Prostate gland (tissue), 2 donors: Measurements from ENCODE around the gene GNAQ. TPM values are rescaled to one million over a fixed set of nuclear protein-coding genes. Genes with fewer than 3 reads are reported as not detected.

Experiments
- DNase-seq: peaks from one replicate; pipeline ENCODE4 v3.0.0-alpha.2; 2019; ENCODE audit warnings: low spot score
- H3K27ac ChIP-seq, 2 donors: fragments of 200-600 bp; sonication (generic); 2 replicates each; pipeline ENCODE4 v1.5.1; 2017 to 2019
- H3K27me3 ChIP-seq: fragments of 200-600 bp; sonication (generic); replicated peaks from 2 replicates; pipeline ENCODE4 v1.5.1; 2019; ENCODE audit not compliant: insufficient read depth
- H3K36me3 ChIP-seq, 2 donors: fragments of 200-600 bp; sonication (generic); 1 replicate in 1 of 2; 2 replicates in 1 of 2; pipeline versions ENCODE4 v1.5.1 to v1.8.1; 2017 to 2019
- H3K4me1 ChIP-seq: fragments of 200-600 bp; sonication (generic); replicated peaks from 2 replicates; pipeline ENCODE4 v1.5.1; 2019
- H3K4me3 ChIP-seq, 2 donors: fragments of 200-600 bp; sonication (generic); 2 replicates each; pipeline ENCODE4 v1.5.1; 2017 to 2019
- H3K9me3 ChIP-seq: fragments of 200-600 bp; sonication (generic); 2 replicates; pipeline ENCODE4 v1.5.1; 2017
- POLR2A ChIP-seq: fragments of 450-650 bp; IDR thresholded peaks from one replicate; pipeline ENCODE4 v1.6.1; 2016; ENCODE audit warnings: antibody characterized with exemption, mild to moderate bottlenecking
- POLR2AphosphoS5 ChIP-seq: sonication (generic); formaldehyde crosslinking; IDR thresholded peaks from one replicate; pipeline ENCODE4 v1.6.1; 2017; ENCODE audit warnings: antibody characterized with exemption
- WGBS: methylation state at CpG from one replicate; pipeline ENCODE4 v1.1.5; 2018; 5-methylcytosine and 5-hydroxymethylcytosine counted together
- intact Hi-C: fragments of 100-400 bp; cut with DNase I; formaldehyde crosslinking; loops from one replicate; pipeline ENCODE4 v1.14.2; 2022
- total RNA-seq, 2 donors: library from RNA; depleted of rRNA; stranded (reverse); fragments of >200 nt; gene quantifications; one replicate each; pipeline ENCODE4 v1.1.0, GENCODE V29; 2016
- TF ChIP-seq, protein P1 (sequence below), 4 experiments: fragments of 200-600 bp in 2 of 4; fragments of 450-650 bp in 2 of 4; sonication (generic) in 2 of 4; IDR thresholded peaks; 1 replicate in 3 of 4; 2 replicates in 1 of 4; pipeline ENCODE4 v1.5.1; 2016 to 2019; ENCODE audit warnings: antibody characterized with exemption in 4 of 4, mild to moderate bottlenecking in 2 of 4, moderate library complexity in 2 of 4

Gene GNAQ
- total RNA-seq, 2 donors from 2014 or later = 35.0 to 43.7 TPM

DNA sequence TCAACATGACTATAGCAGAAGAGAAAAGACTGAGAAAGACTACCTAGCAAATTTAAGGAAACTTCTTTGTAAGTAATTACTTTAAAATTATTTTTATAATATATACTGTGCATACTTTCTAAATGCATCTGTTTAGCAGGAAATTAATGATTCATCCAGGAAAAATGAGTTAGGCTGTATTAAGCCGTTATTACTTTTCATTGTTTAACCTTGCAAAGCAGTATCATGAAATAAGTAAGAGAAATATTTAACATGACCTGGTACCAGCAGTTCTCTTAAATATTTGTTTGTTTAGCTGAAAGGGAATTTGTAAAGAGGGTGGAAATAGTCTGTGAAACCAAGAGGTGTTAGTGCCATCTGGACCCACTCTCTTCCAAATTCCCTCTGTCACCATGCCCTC is 175.0 kb downstream of the GNAQ start:
- 33% methylated on average over 1 of the region's 1 CpG for WGBS
- intact Hi-C loops = no loop called here

DNA sequence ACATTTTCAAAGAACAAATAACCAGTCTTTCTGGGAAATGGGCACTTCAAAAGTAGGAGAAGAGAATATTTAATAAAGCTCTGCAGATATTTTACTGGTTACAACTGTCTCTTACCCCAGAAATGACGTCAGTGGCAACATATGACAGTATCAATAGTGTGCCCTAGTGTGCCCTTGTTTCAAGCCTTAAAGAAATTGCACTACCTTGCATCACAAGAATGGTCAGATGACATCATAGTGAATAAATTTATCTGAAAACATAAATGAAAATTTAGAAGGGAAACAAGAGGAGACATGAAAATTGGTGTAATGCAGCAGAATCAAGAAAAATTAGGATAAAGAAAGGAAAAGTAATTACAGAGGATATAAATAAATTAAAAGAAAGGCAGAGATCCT is 176.7 kb downstream of the GNAQ start:
- Histone ChIP-seq H3K4me1 (peaks cover 11% of the 10 kb centered on the region), H3K4me3 (no peak overlapping the region), H3K9me3 (no peaks in the 10 kb centered on the region), H3K27me3 (no peaks in the 10 kb centered on the region), H3K27ac (no peak overlapping the region), H3K36me3 (no peaks in the 10 kb centered on the region)
- 94% methylated on average over 1 of the region's 1 CpG for WGBS
- no peak for DNase-seq
- TF ChIP-seq POLR2AphosphoS5 (no peak), POLR2A (no peak)
- TF ChIP-seq, protein P1, sequence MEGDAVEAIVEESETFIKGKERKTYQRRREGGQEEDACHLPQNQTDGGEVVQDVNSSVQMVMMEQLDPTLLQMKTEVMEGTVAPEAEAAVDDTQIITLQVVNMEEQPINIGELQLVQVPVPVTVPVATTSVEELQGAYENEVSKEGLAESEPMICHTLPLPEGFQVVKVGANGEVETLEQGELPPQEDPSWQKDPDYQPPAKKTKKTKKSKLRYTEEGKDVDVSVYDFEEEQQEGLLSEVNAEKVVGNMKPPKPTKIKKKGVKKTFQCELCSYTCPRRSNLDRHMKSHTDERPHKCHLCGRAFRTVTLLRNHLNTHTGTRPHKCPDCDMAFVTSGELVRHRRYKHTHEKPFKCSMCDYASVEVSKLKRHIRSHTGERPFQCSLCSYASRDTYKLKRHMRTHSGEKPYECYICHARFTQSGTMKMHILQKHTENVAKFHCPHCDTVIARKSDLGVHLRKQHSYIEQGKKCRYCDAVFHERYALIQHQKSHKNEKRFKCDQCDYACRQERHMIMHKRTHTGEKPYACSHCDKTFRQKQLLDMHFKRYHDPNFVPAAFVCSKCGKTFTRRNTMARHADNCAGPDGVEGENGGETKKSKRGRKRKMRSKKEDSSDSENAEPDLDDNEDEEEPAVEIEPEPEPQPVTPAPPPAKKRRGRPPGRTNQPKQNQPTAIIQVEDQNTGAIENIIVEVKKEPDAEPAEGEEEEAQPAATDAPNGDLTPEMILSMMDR (IDR thresholded peaks at IDR 0.05) = no peak
- intact Hi-C loops = no loop called here

More for the DNA sequence above, 175.0 kb downstream of the GNAQ start:
- no peaks in the 10 kb centered on the region for H3K9me3 ChIP-seq
- H3K4me3 ChIP-seq = no peak overlapping the region
- H3K27ac ChIP-seq = no peak overlapping the region
- DNase-seq = no peak
- H3K4me1 ChIP-seq = peaks cover 11% of the 10 kb centered on the region
- no peaks in the 10 kb centered on the region for H3K36me3 ChIP-seq
- TF ChIP-seq, protein P1 (IDR thresholded peaks at IDR 0.05) = no peak
- no peak for TF ChIP-seq POLR2A
- no peak for TF ChIP-seq POLR2AphosphoS5
- no peaks in the 10 kb centered on the region for H3K27me3 ChIP-seq

DNA sequence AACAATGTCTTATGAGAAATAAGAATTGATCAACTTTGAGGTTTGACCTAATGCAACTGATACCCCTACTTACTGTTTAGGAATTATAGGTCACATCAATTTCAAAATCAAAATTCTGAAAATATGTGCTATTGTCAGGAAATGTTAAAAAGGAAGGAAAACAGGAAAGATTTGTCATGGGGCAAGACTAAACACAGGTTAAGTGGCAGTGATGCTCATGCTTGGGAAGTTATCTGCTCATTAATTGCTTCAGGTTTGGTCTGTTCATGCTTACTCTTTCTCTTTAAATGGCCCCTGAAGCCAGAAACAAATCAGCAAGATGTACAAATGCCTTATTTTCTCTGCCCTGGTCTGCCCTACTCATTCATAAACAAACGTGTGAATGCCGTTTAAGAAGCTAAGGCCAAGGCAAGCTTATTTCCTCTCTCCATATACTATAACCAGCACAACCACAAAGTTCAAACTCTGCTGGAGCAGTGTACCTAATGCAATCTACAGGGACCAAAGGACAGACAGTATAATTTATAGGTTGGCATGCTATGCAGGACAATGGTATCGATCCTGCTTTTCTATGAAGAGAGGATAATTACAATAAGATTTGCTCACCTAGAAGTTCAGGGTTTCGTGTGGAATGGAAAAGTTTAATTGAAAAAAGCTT is 177.2 kb downstream of the GNAQ start:
- TF ChIP-seq POLR2AphosphoS5 (no peak), POLR2A (no peak)
- TF ChIP-seq, protein P1 (IDR thresholded peaks at IDR 0.05) = no peak
- Histone ChIP-seq H3K27ac (no peak overlapping the region), H3K4me3 (no peak overlapping the region), H3K4me1 (peaks cover 11% of the 10 kb centered on the region), H3K27me3 (no peaks in the 10 kb centered on the region), H3K9me3 (no peaks in the 10 kb centered on the region), H3K36me3 (no peaks in the 10 kb centered on the region)
- DNase-seq = no peak
- intact Hi-C loops = no loop called here
- WGBS = 72% methylated on average over 4 of the region's 4 CpGs

DNA sequence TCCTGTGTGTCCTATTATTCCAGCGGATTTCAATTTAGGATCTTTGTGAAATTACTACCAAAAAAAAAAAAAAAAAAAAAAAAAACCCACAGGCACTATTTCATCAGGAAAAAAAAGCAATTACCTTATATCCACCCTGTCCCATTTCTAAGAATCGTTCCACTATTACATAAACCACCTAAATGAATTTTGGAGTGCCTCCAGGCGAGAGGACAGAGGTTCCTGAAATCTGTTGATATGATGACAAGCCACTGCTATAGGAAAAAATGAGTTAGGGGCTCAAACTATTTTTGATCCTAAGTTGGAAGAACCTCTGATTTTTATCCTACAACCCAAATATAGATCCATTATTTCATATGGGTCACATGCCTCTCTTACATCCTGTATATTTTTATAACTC is 177.9 kb downstream of the GNAQ start:
- Histone ChIP-seq H3K27me3 (no peaks in the 10 kb centered on the region), H3K4me3 (no peak overlapping the region), H3K27ac (no peak overlapping the region), H3K4me1 (peaks cover 11% of the 10 kb centered on the region), H3K36me3 (no peaks in the 10 kb centered on the region), H3K9me3 (no peaks in the 10 kb centered on the region)
- intact Hi-C loops = no loop called here
- DNase-seq = no peak
- no peak for TF ChIP-seq POLR2A
- TF ChIP-seq POLR2AphosphoS5 = no peak
- TF ChIP-seq, protein P1 (IDR thresholded peaks at IDR 0.05) = no peak
- 93% methylated on average over 3 of the region's 3 CpGs for WGBS

DNA sequence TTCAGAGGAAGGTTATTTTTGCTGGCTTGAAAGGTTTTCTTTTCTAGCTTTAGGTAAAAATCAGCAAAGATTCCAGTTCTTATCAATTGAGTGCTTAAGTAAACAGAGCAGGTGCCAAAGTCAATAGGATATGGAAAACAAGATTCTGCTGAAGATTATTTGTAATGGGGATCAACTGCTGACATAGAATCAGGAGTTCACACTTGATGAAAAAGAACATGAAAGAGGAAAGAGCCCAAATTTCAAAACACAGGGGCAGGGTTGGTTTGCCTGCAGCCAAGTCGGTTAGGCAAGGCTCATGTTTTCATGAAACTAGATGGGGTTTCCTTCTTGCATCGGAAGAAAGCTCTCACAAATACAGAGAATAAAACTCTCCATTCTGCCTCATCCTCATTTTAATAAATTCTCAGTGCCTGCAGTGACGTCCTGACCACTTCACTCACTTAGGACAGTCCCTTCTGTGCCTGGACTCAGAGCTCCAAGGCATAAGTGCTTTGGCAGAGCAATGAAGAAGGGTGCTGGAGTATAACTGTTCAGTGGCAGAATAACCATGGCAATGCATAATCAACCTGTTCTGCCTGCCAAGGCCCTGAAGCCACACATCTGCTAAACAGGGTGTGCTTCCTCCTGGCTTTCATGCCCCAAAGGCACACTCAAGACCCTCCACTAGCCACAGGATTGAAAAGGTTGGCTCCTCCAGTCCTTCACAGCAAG is 179.6 kb downstream of the GNAQ start:
- H3K27me3 ChIP-seq = no peaks in the 10 kb centered on the region
- H3K36me3 ChIP-seq = no peaks in the 10 kb centered on the region
- peaks cover 11% of the 10 kb centered on the region for H3K4me1 ChIP-seq
- H3K27ac ChIP-seq = no peak overlapping the region
- no peak for TF ChIP-seq POLR2AphosphoS5
- TF ChIP-seq, protein P1 (IDR thresholded peaks at IDR 0.05) = no peak
- no peak for TF ChIP-seq POLR2A
- no peak overlapping the region for H3K4me3 ChIP-seq
- intact Hi-C loops = no loop called here
- 41% methylated on average over 3 of the region's 3 CpGs for WGBS
- H3K9me3 ChIP-seq = no peaks in the 10 kb centered on the region
- no peak for DNase-seq
